Mesothelial cell of epicardium (in vitro differentiated cells): Measurements from ENCODE around the gene HCK. TPM values are rescaled to one million over a fixed set of nuclear protein-coding genes. Genes with fewer than 3 reads are reported as not detected.

ENCODE experiments used
- DNase-seq, 2 experiments: peaks; one replicate each; pipeline ENCODE4 v3.0.0; 2021; ENCODE audit warnings: low spot score in 2 of 2; ENCODE audit not compliant: unreplicated experiment in 2 of 2
- H3K27ac Mint-ChIP-seq: 2 replicates; pipeline ENCODE4 v1.8.0; 2021; ENCODE audit warnings: mixed read lengths
- H3K27me3 Mint-ChIP-seq: 2 replicates; pipeline ENCODE4 v1.8.0; 2021; ENCODE audit warnings: low read depth, mixed read lengths
- H3K36me3 Mint-ChIP-seq: 2 replicates; pipeline ENCODE4 v1.8.0; 2021; ENCODE audit warnings: mixed read lengths
- H3K4me1 Mint-ChIP-seq: 2 replicates; pipeline ENCODE4 v1.8.0; 2021; ENCODE audit warnings: mixed read lengths
- H3K4me3 Mint-ChIP-seq: 2 replicates; pipeline ENCODE4 v1.8.0; 2021; ENCODE audit warnings: mild to moderate bottlenecking, moderate library complexity, mixed read lengths
- H3K9me3 Mint-ChIP-seq: 2 replicates; pipeline ENCODE4 v1.8.0; 2021; ENCODE audit warnings: mixed read lengths
- CTCF ChIP-seq: fragments of 200-600 bp; sonication (generic); IDR thresholded peaks from one replicate; pipeline ENCODE4 v1.5.0; 2021; ENCODE audit warnings: antibody characterized with exemption; ENCODE audit not compliant: unreplicated experiment
- total RNA-seq: library from RNA; stranded (reverse); gene quantifications from 3 replicates; pipeline ENCODE4 v1.2.1, GENCODE V29; 2021

The HCK gene
- total RNA-seq, 1 donor from 2014 or later: not detected

GRCh38 chr20:32019563-32020463 is 32.2 kb upstream of the HCK start:
- no peaks in the 10 kb centered on the region for H3K9me3 Mint-ChIP-seq
- H3K27me3 Mint-ChIP-seq: peaks cover 91% of the 10 kb centered on the region
- peaks cover 11% of the 10 kb centered on the region for H3K4me1 Mint-ChIP-seq
- H3K27ac Mint-ChIP-seq: peak overlapping the region; percentile 10
- no peak for TF ChIP-seq CTCF
- no peak for DNase-seq
- peak overlapping the region; percentile 65 for H3K4me3 Mint-ChIP-seq
- no peaks in the 10 kb centered on the region for H3K36me3 Mint-ChIP-seq

GRCh38 chr20:32021091-32021490 is 31.0 kb upstream of the HCK start:
- no peaks in the 10 kb centered on the region for H3K9me3 Mint-ChIP-seq
- H3K4me3 Mint-ChIP-seq: peak overlapping the region; percentile 40
- no peak for DNase-seq
- no peaks in the 10 kb centered on the region for H3K36me3 Mint-ChIP-seq
- no peak overlapping the region for H3K27ac Mint-ChIP-seq
- peaks cover 11% of the 10 kb centered on the region for H3K4me1 Mint-ChIP-seq
- no peak for TF ChIP-seq CTCF
- peaks cover 88% of the 10 kb centered on the region for H3K27me3 Mint-ChIP-seq

GRCh38 chr20:32024683-32025295 is 27.3 kb upstream of the HCK start:
- H3K27ac Mint-ChIP-seq: no peak overlapping the region
- peaks cover 70% of the 10 kb centered on the region for H3K27me3 Mint-ChIP-seq
- H3K4me1 Mint-ChIP-seq: peaks cover 2% of the 10 kb centered on the region
- TF ChIP-seq CTCF: no peak
- no peaks in the 10 kb centered on the region for H3K9me3 Mint-ChIP-seq
- H3K36me3 Mint-ChIP-seq: no peaks in the 10 kb centered on the region
- DNase-seq: no peak
- no peak overlapping the region for H3K4me3 Mint-ChIP-seq

GRCh38 chr20:32027643-32028042 is 24.4 kb upstream of the HCK start:
- DNase-seq: no peak
- Mint-ChIP-seq H3K27ac (no peak overlapping the region), H3K9me3 (no peaks in the 10 kb centered on the region), H3K4me3 (no peak overlapping the region), H3K4me1 (no peaks in the 10 kb centered on the region), H3K27me3 (peaks cover 67% of the 10 kb centered on the region), H3K36me3 (no peaks in the 10 kb centered on the region)
- TF ChIP-seq CTCF: no peak

GRCh38 chr20:32028647-32029372 is 23.2 kb upstream of the HCK start:
- DNase-seq: no peak
- H3K9me3 Mint-ChIP-seq: no peaks in the 10 kb centered on the region
- no peak for TF ChIP-seq CTCF
- H3K4me1 Mint-ChIP-seq: no peaks in the 10 kb centered on the region
- peaks cover 67% of the 10 kb centered on the region for H3K27me3 Mint-ChIP-seq
- no peak overlapping the region for H3K27ac Mint-ChIP-seq
- H3K36me3 Mint-ChIP-seq: no peaks in the 10 kb centered on the region
- no peak overlapping the region for H3K4me3 Mint-ChIP-seq
